NCI-H2227 treated with DMSO at 0.1 percent for 48 hours (cell line): ENCODE results near the gene RSPH4A.
"Not testable (repeated sequence)": the region's sequence is repeated elsewhere in the genome, so short reads cannot be mapped to it uniquely, and the experiment has no call there.

Source experiments
- DNase-seq: peaks from one replicate; lab custom pipeline; 2025; lab: John Stamatoyannopoulos, UW

RSPH4A gene

GRCh38 chr6:116629563-116629981 is 13.3 kb downstream of the RSPH4A start:
- DNase-seq = no peak

- no peak for DNase-seq
Measured at GRCh38 chr6:116631379-116631990, 15.2 kb downstream of the RSPH4A start.

GRCh38 chr6:116633685-116634084 is 17.4 kb downstream of the RSPH4A start:
- no peak for DNase-seq

DNA sequence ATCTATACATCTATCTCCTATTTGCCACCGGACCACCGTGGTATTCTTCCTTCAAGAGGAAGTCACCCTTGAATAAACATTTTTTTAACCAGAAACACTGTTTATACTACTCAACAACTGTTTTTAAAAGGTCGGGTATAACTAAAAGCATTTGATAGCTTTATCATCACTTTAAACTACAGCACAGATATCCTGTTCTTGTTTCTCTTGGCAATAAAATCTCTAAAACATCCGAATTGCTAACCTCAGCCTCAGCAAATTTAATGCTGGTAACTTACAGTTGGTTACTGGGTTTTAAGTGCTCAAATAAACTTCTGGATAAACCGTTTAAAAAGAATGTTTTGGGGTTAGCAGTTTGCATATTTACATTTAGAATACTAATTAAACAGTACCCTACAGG is 31.9 kb downstream of the RSPH4A start:
- DNase-seq = no peak

DNA sequence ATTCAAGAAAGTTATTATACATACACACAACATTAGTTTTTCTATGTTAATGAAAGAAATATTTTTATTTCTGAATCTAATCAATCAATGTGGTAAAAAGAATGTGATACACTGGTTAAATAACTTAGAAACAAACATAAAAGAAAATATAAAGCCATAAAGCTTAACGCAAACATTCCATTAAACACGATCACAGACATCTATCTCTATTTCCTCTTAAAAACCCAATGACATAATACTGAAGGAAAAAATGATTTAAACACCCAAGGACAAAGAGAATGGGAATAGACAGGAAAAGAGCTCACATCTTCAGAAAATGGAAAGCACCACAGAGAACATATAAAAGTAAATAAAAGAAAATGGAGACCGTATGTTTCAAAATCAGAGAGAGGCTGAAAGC is 32.9 kb downstream of the RSPH4A start:
- no peak for DNase-seq

- DNase-seq = no peak
Measured at GRCh38 chr6:116651916-116652315, 35.6 kb downstream of the RSPH4A start.

DNA sequence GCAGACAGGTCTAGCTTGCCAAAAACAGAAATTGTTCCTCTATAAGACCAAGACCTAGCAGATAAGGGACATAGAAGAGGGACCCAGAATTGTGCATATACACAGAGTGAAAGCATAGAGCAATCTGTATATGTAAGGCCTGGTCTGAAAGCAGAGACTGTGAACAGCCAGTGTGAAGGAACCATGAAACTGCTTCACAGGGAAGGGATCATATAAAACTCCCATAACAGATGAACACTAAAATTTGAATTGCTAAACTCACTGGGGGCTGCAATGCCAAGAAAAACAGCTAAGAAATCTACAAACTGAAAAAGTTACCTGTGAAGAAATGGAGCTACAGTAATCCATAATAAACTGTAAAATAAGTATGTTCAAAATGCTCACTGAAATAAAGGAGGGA is 45.3 kb downstream of the RSPH4A start:
- no peak for DNase-seq

DNA sequence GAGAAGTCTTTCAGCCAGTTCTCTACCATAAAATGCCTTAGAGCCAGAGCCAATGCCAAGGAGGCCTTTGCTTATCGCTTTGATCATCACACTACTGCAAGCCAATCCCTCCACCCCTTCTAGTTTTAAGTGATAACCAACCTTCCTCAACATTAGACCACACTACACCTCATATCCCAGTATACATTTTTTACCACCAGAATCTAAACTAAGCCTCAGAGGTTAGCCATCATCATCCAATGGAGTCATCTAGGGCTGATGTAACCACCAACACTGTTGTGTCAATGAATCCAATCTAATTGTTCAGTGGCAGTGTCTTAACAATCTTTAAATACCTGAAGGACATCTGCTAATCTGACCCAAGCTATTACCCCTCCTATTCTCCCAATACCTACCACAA is 45.9 kb downstream of the RSPH4A start:
- no peak for DNase-seq

DNA sequence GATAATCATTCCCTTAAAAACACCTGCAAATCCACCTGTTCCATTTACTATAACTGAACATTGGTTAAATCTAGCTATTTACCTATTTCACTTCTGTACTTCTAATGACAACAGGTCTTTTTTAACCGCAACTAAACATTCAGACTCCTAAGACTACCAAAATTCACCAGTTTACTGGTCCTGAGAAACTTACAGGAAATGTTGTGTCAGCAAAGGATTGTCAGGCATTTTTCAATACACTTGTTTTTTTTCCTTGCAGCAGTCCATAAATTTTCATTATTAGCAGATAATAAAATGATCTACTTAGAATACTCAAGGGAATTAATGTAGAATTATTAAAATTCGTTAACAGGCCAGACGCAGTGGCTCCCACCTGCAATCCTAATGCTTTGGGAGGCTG is 47.0 kb downstream of the RSPH4A start:
- DNase-seq = no peak

- not testable (repeated sequence) for DNase-seq
Measured at GRCh38 chr6:116664169-116664568, 47.9 kb downstream of the RSPH4A start.

- no peak for DNase-seq
Measured at GRCh38 chr6:116665464-116665863, 49.2 kb downstream of the RSPH4A start.

- DNase-seq = no peak
Measured at GRCh38 chr6:116666869-116667268, 50.6 kb downstream of the RSPH4A start.

DNA sequence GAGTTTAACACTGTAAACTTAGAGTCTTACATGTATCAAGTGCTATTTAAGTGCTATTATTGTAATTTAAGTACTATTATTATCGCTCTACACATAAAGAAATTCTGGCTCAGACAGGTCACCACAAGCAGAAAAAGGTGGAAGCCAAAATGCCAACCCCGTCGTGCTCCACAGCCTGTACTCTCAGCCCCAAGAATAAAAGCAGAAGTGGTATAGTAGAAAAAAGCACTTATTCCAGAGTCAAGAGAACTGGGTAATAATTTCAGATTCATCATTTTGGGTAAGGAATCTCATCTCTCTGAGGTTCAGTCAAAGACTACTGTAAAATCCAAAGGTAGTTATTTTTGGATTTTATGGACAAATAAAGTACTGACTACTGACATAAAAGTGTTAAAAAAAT is 51.3 kb downstream of the RSPH4A start:
- DNase-seq = no peak

GRCh38 chr6:116672306-116672705 is 56.0 kb downstream of the RSPH4A start:
- DNase-seq = no peak

DNA sequence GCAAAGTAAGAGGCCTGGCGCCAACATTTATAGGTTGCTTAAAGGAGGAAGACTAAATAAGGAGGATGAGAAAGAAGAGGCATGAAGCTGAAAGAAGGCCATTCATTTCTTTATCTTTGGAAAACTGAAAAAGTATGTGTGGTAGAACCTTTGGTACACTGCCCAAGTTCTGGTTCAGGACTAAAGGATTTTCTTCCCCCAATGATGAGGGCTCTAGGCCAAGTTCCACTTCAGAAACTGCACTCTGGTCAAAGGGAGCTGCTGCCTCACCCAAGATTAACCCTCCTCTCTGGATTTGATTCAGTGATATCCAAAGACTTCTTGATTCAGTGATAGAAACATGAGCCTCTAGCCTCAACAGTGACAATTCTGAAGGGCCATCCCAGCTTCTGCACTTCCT is 59.7 kb downstream of the RSPH4A start:
- DNase-seq = no peak

GRCh38 chr6:116680880-116681672 is 64.8 kb downstream of the RSPH4A start, which contains the start of gene KPNA5:
KPNA5 (plus strand) TSS chr6:116681211; CDS start chr6:116681335, 124 bp downstream.
- DNase-seq = peak; percentile 78

- DNase-seq = no peak
Measured at GRCh38 chr6:116682334-116682712, 66.0 kb downstream of the RSPH4A start.
